C4-2B (cell line): ENCODE measurements around the gene PKDCC.

Source experiments
- ZFX ChIP-seq: fragments of 450-650 bp; IDR thresholded peaks from 2 replicates; pipeline ENCODE4 v1.6.1; 2017
- TF ChIP-seq, protein P1 (sequence below): fragments of 450-650 bp; conservative IDR thresholded peaks from 2 replicates; pipeline ENCODE4 v1.5.1; 2017; ENCODE audit warnings: mild to moderate bottlenecking

DNA sequence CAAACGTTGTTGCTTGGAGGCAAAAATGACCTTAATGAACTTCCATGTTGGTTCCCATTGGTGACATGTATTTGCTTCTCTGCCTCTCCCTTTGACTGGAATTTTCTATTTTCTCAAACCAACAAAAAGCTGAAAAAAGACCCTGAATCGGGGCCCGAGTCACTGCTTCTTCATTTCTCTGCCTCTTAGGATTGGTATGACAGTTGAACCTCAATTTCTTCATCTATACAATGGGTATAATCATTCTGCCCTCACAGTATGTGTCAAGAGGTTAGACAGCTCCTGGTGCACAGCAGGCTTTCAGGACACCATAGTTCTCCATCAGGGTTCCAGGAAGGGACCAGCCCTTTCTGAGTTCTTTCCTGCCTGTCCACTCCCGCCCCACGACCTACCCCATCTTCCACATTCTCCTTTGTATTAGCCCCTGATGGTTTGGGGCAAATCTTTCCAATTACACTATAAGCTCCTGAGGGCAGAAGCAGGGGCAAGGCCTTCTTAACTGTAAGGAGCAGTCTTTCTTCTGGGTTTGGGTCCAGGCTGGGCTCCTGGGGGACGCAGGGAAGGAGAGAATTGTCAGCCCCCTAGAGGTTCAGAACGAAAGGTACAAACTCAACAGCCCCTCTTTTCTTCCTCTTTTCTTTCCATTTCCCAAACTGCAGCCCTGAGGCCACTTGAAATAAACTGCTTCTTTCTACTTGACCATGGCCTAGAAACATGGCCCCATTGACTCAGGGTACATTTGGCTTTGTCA lies 6.3 kb upstream of the PKDCC start:
- TF ChIP-seq, protein P1, sequence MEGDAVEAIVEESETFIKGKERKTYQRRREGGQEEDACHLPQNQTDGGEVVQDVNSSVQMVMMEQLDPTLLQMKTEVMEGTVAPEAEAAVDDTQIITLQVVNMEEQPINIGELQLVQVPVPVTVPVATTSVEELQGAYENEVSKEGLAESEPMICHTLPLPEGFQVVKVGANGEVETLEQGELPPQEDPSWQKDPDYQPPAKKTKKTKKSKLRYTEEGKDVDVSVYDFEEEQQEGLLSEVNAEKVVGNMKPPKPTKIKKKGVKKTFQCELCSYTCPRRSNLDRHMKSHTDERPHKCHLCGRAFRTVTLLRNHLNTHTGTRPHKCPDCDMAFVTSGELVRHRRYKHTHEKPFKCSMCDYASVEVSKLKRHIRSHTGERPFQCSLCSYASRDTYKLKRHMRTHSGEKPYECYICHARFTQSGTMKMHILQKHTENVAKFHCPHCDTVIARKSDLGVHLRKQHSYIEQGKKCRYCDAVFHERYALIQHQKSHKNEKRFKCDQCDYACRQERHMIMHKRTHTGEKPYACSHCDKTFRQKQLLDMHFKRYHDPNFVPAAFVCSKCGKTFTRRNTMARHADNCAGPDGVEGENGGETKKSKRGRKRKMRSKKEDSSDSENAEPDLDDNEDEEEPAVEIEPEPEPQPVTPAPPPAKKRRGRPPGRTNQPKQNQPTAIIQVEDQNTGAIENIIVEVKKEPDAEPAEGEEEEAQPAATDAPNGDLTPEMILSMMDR, result no peak
- TF ChIP-seq ZFX, result no peak
